Adrenal gland (tissue), 12 donors: ENCODE measurements around the gene BTN2A1. TPM values are rescaled to one million over a fixed set of nuclear protein-coding genes. Genes with fewer than 3 reads are reported as not detected.

Source experiments
- DNase-seq, 7 donors: peaks; one replicate each; pipeline ENCODE4 v3.0.0-alpha.2; 2019 to 2020
- H3K27ac ChIP-seq, 5 donors: fragments of 200-600 bp; sonication (generic) in 4 of 5; 1 replicate in 3 of 5; 2 replicates in 2 of 5; pipeline versions ENCODE4 v1.5.1 to v1.8.0; 2016 to 2020; ENCODE audit warnings: mild to moderate bottlenecking in 1 of 5
- H3K27me3 ChIP-seq: fragments of 200-600 bp; 2 replicates; pipeline ENCODE4 v1.8.0; 2021
- H3K36me3 ChIP-seq, 2 donors: fragments of 200-600 bp; replicated peaks in 1 of 2; 1 replicate in 1 of 2; 2 replicates in 1 of 2; pipeline versions ENCODE4 v1.5.1 to v1.8.0; 2018 to 2022
- H3K4me1 ChIP-seq, 2 donors: fragments of 200-600 bp; replicated peaks in 1 of 2; 1 replicate in 1 of 2; 2 replicates in 1 of 2; pipeline versions ENCODE4 v1.5.1 to v1.8.0; 2018 to 2021
- H3K4me3 ChIP-seq, 4 donors: fragments of 200-600 bp; sonication (generic) in 3 of 4; one replicate each; pipeline ENCODE4 v1.5.1; 2016 to 2018
- H3K9me3 ChIP-seq, 3 donors: fragments of 200-600 bp; sonication (generic) in 1 of 3; replicated peaks in 1 of 3; 1 replicate in 2 of 3; 2 replicates in 1 of 3; pipeline versions ENCODE4 v1.5.1 to v1.8.0; 2016 to 2021
- POLR2A ChIP-seq, 2 donors: fragments of 450-650 bp; IDR thresholded peaks; one replicate each; pipeline ENCODE4 v1.6.1; 2017; ENCODE audit warnings: antibody characterized with exemption in 2 of 2, mild to moderate bottlenecking in 2 of 2, moderate library complexity in 1 of 2
- WGBS, 4 donors: extraction: QIAGEN DNeasy Blood & Tissue Kit in 2 of 4; methylation state at CpG; one replicate each; pipeline versions ENCODE4 v1.1.5 to v1.1.7; 2013 to 2017; 5-methylcytosine and 5-hydroxymethylcytosine counted together
- intact Hi-C, 2 donors: fragments of 100-400 bp; cut with DNase I; formaldehyde crosslinking; loops; one replicate each; pipeline versions ENCODE4 v1.14.1 to v1.15.0; 2022 to 2023
- polyA plus RNA-seq, 3 donors: library from polyadenylated mRNA; stranded (reverse); fragments of 200-250 nt in 2 of 3; fragments of 350-450 nt in 1 of 3; fragmentation: Illumina TruSeq in 1 of 3; extraction: RNeasy Lipid Tissue Mini Kit (QIAGEN cat#74804) in 1 of 3; gene quantifications; one replicate each; pipeline ENCODE4 v1.2.3, GENCODE V29; 2013 to 2014
- total RNA-seq, 9 donors: library from RNA; depleted of rRNA in 4 of 9; stranded (reverse); fragments of >200 nt in 4 of 9; fragments of 120-200 nt in 1 of 9; fragmentation: NEBNext Ultra II Directional in 1 of 9; extraction: Animal tissue kit (Norgen Biotek cat#: 25700) in 1 of 9; gene quantifications; one replicate each; pipeline versions ENCODE4 v1.1.0 to v1.2.4, GENCODE V29; 2013 to 2023
- TF ChIP-seq, protein P1 (sequence below), 6 experiments: fragments of 450-650 bp in 4 of 6; fragments of 200-600 bp in 2 of 6; sonication (generic) in 1 of 6; IDR thresholded peaks; 1 replicate in 5 of 6; 2 replicates in 1 of 6; pipeline versions ENCODE4 v1.5.1 to v1.8.0; 2016 to 2021; ENCODE audit warnings: antibody characterized with exemption in 6 of 6, mild to moderate bottlenecking in 2 of 6, moderate library complexity in 1 of 6
- donor health status: healthy with polysubstance abuse.
- donor health status: Bipolar disorder and iron deficiency.
- donor health status: DM: yes; HTN: yes; CAD: no.
- donor health status: DM: no; HTN: no; CAD: no.
- donor health status: DM: no; HTN: no; CAD: no.
- donor health status: DM: yes; HTN: yes; CAD: no.

Gene BTN2A1
- total and polyA plus RNA-seq, 12 donors, result 11.4 to 52.0 (median 22.5) TPM

DNA sequence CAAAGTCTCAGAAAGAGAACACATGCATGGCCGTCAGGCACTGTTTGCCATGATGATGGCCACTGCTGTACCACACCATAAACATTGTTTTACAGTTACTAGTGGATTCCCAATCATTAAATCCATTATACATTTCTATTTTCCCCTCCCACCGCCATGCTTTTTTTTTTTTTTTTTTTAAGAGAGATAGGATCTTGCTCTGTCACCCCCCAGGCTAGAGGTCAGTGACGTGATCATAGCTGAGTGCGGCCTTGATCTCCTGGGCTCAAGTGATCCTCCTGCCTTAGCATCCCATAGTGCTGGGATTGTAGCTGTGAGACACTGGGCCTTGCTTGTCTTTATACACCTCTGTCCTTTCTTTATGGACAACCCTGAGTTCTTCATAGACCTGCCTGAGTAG lies 21.7 kb upstream of the BTN2A1 start:
- 83 to 94% (median 86%) methylated on average over 4 of the region's 4 CpGs for WGBS, 4 donors
- peaks cover 0 to 7% of the 10 kb centered on the region in 2 donors for H3K36me3 ChIP-seq
- H3K4me3 ChIP-seq, result no peak overlapping the region
- H3K27me3 ChIP-seq, result no peaks in the 10 kb centered on the region
- DNase-seq, result no peak
- H3K4me1 ChIP-seq, result peaks cover 2 to 11% of the 10 kb centered on the region in 2 donors
- intact Hi-C loops, result no loop called here
- no peak overlapping the region for H3K27ac ChIP-seq
- TF ChIP-seq POLR2A (IDR thresholded peaks at IDR 0.05), result no peak
- TF ChIP-seq, protein P1, sequence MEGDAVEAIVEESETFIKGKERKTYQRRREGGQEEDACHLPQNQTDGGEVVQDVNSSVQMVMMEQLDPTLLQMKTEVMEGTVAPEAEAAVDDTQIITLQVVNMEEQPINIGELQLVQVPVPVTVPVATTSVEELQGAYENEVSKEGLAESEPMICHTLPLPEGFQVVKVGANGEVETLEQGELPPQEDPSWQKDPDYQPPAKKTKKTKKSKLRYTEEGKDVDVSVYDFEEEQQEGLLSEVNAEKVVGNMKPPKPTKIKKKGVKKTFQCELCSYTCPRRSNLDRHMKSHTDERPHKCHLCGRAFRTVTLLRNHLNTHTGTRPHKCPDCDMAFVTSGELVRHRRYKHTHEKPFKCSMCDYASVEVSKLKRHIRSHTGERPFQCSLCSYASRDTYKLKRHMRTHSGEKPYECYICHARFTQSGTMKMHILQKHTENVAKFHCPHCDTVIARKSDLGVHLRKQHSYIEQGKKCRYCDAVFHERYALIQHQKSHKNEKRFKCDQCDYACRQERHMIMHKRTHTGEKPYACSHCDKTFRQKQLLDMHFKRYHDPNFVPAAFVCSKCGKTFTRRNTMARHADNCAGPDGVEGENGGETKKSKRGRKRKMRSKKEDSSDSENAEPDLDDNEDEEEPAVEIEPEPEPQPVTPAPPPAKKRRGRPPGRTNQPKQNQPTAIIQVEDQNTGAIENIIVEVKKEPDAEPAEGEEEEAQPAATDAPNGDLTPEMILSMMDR (IDR thresholded peaks at IDR 0.05), result no peak
- no peaks in the 10 kb centered on the region for H3K9me3 ChIP-seq

DNA sequence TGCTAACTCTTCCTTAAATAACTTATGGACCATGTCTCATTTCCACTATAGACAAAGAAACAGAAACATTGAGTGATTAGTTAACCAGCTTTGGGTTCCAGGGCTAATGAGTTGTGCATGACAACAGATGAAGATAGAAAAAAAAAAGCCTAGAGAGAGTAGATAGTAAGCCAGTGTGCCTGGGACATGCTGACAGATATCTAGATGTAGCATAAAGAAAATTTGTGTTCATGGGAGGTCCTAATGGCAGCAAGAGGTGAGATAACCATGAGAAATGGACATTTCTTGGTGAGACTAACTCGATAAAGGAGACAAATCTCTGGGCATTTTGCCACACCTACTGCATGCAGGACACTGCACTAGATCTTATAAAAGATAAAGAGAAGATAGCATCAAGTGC lies 20.2 kb upstream of the BTN2A1 start:
- Histone ChIP-seq H3K9me3 (no peaks in the 10 kb centered on the region), H3K27me3 (no peaks in the 10 kb centered on the region), H3K4me1 (peaks cover 5 to 27% of the 10 kb centered on the region in 2 donors), H3K36me3 (no peaks in the 10 kb centered on the region), H3K4me3 (no peak overlapping the region), H3K27ac (no peak overlapping the region)
- TF ChIP-seq POLR2A (IDR thresholded peaks at IDR 0.05), result no peak
- TF ChIP-seq, protein P1 (IDR thresholded peaks at IDR 0.05), result no peak
- no peak for DNase-seq
- 52 to 75% (median 67%) methylated on average over 1 of the region's 1 CpG for WGBS, 4 donors
- intact Hi-C loops, result no loop called here

DNA sequence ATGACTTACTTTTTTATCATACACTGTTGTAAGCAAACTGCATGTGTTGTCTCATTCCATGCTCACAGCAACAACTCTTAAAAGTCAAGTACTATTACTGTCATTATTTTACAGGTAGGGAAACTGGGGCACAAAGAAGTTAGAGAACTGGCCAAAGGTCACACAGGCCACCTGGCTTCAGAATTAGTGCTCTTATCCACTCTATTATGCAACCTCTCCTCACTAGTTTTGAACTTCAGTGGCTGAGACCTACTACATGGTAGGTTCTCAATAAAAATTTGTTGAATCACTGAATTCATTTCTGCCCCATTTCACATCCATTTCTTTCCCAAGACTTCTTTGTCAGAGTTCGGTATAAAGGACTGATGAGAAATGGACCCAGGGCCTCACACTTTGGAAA lies 19.8 kb upstream of the BTN2A1 start:
- Histone ChIP-seq H3K4me3 (no peak overlapping the region), H3K27ac (no peak overlapping the region), H3K4me1 (peaks cover 5 to 29% of the 10 kb centered on the region in 2 donors), H3K36me3 (no peaks in the 10 kb centered on the region), H3K27me3 (no peaks in the 10 kb centered on the region), H3K9me3 (no peaks in the 10 kb centered on the region)
- TF ChIP-seq POLR2A (IDR thresholded peaks at IDR 0.05), result no peak
- TF ChIP-seq, protein P1 (IDR thresholded peaks at IDR 0.05), result no peak
- no peak for DNase-seq
- WGBS, 4 donors, result 97 to 100% (median 100%) methylated on average over 1 of the region's 1 CpG
- intact Hi-C loops, result no loop called here

DNA sequence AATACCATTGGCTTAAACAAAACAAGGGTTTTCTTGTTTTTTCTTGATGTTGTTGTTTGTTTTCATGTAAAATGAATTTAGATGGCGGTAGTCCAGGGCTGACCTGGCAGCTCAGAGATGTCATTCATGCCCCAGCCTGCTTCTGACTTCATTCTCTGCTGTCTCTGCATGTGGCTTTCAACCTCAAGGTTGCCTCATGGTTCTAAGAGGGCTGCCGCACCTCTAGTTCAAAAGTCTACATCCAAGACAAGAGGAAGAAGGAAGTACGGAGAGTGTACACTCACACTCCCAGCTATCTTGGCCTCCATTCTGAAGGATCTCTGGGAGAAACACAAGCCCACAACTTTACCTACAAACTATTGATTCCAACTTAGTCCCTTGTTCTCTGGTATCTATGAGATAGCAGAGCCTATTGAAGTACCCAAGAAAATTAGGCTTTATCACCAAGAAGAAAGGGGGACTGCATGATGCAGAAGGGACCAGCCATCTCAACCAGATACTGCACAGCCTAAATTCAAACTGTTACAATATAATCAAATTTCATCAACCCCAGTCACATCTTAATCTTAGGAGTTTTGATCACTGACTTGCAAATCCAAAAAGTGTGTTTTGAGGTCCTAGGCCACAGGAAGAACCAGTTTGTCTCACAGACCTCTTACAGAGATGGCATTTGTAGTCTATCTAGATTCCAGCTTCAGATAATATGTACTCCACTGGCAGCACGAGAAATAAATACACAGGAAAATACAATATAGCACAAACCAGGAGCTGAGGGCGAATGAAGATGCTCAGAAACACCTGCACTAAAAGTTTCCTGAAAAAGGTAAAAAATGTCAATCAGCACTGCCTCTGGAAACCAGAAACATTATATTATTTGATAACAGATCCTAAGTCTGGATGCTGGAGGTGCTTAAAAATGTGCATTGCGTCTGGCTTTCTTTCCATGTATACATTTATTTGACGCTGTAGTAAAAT lies 18.3 kb upstream of the BTN2A1 start:
- TF ChIP-seq, protein P1 (IDR thresholded peaks at IDR 0.05), result no peak
- no peak for TF ChIP-seq POLR2A (IDR thresholded peaks at IDR 0.05)
- Histone ChIP-seq H3K9me3 (no peaks in the 10 kb centered on the region), H3K4me1 (peaks cover 5 to 29% of the 10 kb centered on the region in 2 donors), H3K36me3 (no peaks in the 10 kb centered on the region), H3K4me3 (peak overlapping the region in 2 of 4 donors; percentile 56 to 81), H3K27me3 (no peaks in the 10 kb centered on the region), H3K27ac (peak overlapping the region in 4 of 5 donors; percentile 62 to 96 (median 91))
- DNase-seq, result no peak
- WGBS, 4 donors, result 48 to 51% (median 50%) methylated on average over 7 of the region's 7 CpGs
- intact Hi-C loops, result no loop called here
